ENCODE measurements around the gene KRT74.

KRT74 gene

GRCh38 chr12:52570511-52570910 lies 3.1 kb downstream of the KRT74 start:
- no peak for DNase-seq

- no peak for DNase-seq
These were observed 5.5 kb downstream of the KRT74 start for GRCh38 chr12:52568111-52568510.

DNA sequence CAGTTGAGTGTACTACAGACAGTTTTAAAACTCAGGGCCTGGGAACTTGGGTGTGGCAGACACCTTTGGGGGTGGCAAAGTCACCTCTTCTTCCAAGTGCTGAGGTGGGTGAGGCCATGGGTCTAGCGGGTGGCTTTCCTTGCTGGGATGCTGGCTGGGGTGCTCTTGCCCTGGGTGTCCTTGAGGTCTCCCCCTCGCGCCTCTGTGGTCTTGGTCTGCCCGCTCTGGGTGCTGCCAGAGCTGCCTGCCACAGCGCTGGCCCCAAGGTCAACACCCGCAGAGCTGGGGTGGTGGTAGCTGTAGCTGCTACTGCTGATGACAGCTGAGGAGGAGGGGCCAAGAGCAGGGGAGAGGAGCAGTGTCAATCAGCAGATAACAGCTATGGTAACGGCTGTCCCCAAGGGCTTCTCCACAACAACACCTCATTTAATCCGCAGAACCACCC lies 6.8 kb downstream of the KRT74 start:
- DNase-seq = no peak

- no peak for DNase-seq
These were observed 9.1 kb downstream of the KRT74 start for GRCh38 chr12:52564582-52564981.

GRCh38 chr12:52561880-52562449 lies 11.7 kb downstream of the KRT74 start:
- DNase-seq = no peak

DNA sequence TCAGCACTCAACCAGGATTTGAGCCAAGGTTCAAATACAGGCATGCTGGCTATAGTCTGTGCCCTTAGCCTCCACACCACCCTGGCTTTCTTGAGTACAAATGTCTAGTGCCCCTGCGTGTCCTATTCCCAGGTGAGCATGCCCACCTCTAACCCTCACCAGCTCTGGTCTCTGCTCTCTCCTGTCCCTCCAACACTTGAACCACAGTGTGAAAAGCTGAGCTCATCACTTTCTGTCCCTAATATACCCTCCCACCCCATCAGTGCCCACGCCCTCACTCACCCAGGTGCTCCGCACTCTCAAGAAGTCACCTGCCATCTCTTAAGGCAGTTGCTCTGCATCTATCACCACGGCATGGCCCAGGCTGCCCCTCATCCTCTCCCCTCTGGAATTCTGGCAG lies 13.7 kb downstream of the KRT74 start:
- no peak for DNase-seq

DNA sequence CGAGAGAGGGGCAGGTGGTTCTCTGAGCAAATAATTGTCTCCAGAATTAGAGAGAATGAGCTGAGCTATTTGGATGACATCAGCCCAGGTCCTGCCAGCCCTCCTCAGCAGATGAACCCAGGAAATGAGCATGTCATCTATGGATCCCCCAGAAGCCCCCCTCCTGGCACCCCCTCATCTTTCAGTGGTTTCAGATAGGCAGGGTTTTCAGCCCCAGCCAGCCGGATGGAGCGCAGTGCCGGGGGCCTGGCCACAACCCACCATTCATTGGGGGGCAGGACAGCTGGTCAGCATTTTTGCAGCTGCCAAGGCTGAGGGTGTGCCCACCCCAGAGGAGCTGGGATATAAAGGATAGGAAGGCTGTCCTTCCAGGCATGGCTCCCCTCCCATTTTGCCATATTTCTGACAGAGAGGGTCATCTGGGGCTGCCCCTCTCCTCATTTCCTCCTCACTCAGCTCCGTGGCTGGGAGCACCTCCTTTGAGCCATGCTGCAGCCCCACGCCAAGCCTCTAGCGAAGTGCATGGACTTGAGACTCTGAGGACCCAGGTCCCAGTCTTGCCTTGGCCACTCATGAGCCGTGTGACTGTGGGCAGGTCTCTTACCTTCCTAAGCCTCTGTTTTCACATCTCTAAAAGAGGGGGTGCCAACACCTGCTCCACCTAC lies 14.7 kb downstream of the KRT74 start:
- no peak for DNase-seq

DNA sequence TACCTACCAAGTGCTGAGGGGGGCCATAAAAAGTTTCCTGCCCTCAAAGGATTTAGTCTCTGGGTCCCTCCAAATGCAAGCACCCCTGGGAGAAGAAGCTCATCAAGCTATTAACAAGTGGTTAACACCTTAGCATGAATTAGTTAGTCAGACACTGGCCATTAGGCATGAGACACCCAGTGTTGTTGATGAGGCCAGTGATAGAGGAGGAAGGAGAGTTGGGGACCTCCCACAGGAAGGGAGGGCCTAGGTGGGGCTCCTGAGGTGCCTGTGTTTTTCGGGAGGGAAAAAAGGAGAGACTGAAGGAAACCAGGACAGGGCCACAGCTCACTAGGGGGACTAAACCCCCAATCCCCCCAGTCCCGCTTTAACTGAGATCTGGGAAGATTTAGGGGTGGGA lies 16.2 kb downstream of the KRT74 start:
- no peak for DNase-seq

DNA sequence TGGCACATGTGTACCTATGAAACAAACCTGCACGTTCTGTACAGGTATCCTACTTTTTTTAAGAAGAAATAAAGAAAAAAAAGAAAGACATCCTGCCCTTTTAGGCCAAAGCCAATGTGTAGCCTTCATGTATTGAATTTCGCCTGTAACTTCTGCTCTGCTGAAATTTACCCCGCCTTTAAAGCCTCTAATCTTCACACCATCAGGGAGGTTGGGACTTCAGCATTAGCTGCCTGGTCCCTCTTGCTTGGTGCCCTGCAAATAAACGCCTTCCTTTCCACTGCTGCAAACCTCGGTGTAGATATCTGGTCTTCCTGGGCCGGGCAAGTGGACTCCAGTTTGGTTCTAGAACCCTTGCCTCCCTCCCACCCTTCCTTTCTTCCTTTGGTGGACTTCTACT lies 18.1 kb downstream of the KRT74 start:
- DNase-seq = no peak

- DNase-seq = no peak
These were observed 20.9 kb downstream of the KRT74 start, which contains the start of gene KRT71 for GRCh38 chr12:52552681-52553195. Gene KRT71 (minus strand): TSS chr12:52553145. CDS start chr12:52553077, 68 bp downstream.

DNA sequence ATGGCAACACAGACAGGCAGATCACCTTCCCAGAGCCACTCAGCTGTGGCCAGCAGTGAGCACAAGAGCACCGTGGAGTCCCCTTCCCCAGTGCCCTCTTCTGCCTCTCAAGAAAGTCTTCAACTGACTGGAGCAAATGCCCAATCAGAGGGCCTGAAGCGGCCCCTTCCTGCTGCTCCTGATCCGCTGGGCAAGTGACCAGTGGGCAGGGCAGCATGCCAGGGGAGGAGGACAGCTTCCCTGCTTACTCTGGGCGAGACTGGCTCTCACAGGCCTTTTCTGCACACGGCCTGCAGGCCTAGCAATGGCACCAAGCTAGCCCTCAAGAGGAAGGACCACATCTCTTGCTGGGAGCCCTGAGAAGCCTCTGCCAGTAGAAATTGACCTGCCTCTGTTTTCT lies 21.6 kb downstream of the KRT74 start:
- DNase-seq = no peak

- DNase-seq = no peak
These were observed 22.3 kb downstream of the KRT74 start for GRCh38 chr12:52551216-52551865.

- no peak for DNase-seq
These were observed 27.5 kb downstream of the KRT74 start for GRCh38 chr12:52546126-52546525.

GRCh38 chr12:52543985-52544883 lies 29.4 kb downstream of the KRT74 start:
- DNase-seq = no peak

- no peak for DNase-seq
These were observed 30.8 kb downstream of the KRT74 start for GRCh38 chr12:52542785-52543318.

- no peak for DNase-seq
These were observed 31.5 kb downstream of the KRT74 start for GRCh38 chr12:52542157-52542556.

DNA sequence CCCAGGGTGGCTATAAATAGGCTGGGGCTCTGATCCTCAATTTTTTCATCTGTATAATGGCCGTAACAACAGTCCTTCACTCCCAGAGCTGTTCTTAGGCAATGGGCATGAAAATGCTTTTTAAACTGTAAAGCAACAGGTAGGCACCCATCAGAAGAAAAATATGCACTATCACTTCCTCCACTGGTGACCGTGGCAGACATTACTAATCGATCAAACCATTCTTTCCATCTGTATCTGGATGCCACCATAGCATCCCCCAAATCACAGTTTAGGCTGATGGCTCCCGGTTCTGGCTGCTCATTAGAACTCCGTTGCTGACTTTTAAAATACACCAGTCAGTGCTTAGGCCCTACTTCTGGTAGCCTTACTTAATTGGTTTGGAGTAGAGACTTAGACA lies 31.9 kb downstream of the KRT74 start:
- no peak for DNase-seq

GRCh38 chr12:52540531-52540930 lies 33.1 kb downstream of the KRT74 start:
- no peak for DNase-seq

DNA sequence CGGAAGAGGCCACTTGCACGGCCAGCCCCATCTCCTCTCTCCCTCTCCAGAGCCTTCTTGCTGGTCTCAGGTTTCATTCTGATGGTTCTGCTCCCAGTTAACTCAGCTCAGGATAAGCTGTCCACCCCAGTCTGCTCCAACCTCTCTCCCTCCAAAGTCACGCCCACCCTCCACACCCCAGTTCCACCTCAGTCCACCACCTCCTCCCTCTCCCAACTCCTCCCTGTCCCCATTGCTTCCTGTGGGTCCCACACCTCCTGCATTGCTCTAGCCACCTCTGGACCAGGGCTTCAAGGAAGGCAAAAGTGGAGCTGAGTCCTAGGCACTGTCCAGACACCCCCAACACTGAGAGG lies 33.8 kb downstream of the KRT74 start:
- DNase-seq = no peak

GRCh38 chr12:52539083-52539820 lies 34.4 kb downstream of the KRT74 start:
- peak; percentile 70 for DNase-seq

DNA sequence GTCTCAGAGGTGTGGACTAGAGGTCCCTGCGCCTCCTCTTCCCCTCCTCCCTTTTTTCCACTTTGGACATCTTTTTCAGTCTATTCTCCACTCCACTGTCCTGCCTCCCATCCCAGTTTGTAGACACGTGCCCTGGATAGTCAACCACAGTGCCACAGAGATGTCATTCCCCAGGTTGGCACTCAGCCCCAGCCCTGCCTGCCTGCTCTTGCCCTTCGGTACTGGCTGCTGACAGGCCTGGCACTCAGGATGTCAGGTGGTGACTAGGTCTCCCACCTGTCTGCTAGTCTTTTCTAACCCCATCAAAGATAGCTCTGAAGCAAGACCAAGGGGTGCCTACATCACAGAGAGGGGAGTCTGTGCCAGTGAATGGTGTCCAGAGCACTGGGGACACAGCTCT lies 36.5 kb downstream of the KRT74 start:
- DNase-seq = no peak

DNA sequence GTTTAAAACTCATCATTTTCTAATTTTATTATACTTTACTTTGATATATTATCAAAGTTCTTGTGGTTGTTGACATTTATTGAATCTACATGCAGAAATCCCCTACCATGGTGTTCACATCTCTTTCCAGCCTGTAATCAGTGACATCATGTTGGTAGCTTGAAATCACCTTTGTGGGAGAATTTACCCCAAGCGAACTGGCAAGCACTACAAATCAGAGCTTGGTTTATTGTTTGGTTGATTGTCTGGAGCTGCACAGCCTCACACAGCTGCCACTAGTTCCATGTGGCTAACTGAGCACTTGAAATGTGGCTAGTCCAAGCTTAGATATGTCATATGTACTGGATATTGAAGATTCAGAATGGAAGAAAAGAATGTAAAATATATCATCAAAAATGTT lies 38.1 kb downstream of the KRT74 start:
- DNase-seq = no peak
